ENCODE measurements around the gene ACOT7. TPM values are rescaled to one million over a fixed set of nuclear protein-coding genes. Genes with fewer than 3 reads are reported as not detected.

Gene ACOT7
- total and polyA plus RNA-seq, 10 donors = 10.6 to 31.5 (median 20.3) TPM

DNA sequence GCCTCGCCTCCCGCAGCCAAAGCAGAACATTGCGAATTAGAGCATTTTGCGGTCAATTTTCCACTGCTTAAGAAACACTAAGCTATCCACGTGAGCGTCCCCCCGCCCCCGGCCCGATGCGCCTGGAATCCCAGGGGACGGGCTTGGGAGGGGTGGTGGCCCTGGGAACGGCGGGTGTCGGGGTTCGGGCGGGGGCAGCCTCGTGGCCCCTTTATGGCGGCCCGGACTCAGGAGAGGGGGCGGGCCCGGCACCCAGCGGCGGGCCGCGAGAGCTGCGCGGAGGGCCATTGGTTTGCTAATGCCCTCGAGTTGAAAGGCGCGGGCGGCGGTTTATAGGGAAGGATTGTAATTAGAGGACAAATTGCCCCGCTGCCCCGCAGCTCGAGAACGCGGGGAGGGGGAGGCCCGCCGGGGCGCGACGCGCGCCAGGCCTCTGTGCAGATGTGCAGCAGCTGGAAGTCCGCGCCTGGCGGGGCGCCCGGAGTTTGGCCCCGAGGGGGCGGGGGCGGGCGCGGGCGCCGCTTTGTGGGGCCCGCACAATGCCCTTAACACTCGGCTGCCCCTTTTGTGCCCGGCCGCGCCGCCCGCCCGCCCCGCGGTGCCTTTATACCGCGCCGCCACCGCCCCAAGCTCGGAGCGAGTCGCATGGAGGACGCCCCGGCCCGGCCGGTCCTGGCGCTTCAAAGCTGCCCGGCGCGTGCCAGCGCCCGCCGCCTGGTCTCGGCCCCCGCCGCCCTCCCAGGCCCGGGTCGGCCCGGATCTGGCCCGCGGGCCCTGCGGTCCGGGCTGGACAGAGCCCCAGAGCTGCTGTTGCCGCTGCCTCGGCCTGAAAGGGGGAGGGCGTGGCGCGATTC lies 151.5 kb downstream of the ACOT7 start:
- H3K4me1 ChIP-seq = peaks cover 23 to 47% (median 36%) of the 10 kb centered on the region in 6 donors
- intact Hi-C loops (cut with DNase I; ENCODE audit: low total_unique reads) = no loop called here
- H3K4me3 ChIP-seq = peak overlapping the region in 3 of 8 donors; percentile 4 to 41 (median 7)
- H3K9me3 ChIP-seq = no peaks in the 10 kb centered on the region
- 1 to 3% (median 2%) methylated on average over 33 to 99 of the region's 99 CpGs for WGBS, 5 donors
- H3K27me3 ChIP-seq (replicated peaks in 1 of 7) = peaks cover 13 to 96% (median 80%) of the 10 kb centered on the region in 7 donors
- H3K27ac ChIP-seq = no peak overlapping the region
- TF ChIP-seq, protein P1, sequence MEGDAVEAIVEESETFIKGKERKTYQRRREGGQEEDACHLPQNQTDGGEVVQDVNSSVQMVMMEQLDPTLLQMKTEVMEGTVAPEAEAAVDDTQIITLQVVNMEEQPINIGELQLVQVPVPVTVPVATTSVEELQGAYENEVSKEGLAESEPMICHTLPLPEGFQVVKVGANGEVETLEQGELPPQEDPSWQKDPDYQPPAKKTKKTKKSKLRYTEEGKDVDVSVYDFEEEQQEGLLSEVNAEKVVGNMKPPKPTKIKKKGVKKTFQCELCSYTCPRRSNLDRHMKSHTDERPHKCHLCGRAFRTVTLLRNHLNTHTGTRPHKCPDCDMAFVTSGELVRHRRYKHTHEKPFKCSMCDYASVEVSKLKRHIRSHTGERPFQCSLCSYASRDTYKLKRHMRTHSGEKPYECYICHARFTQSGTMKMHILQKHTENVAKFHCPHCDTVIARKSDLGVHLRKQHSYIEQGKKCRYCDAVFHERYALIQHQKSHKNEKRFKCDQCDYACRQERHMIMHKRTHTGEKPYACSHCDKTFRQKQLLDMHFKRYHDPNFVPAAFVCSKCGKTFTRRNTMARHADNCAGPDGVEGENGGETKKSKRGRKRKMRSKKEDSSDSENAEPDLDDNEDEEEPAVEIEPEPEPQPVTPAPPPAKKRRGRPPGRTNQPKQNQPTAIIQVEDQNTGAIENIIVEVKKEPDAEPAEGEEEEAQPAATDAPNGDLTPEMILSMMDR (IDR thresholded peaks at IDR 0.05 in 8 of 11, conservative IDR thresholded peaks at IDR 0.05 in 3 of 11) = no peak
- TF ChIP-seq POLR2A (IDR thresholded peaks at IDR 0.05) (no peak), POLR2AphosphoS5 (IDR thresholded peaks at IDR 0.05) (no peak)
- DNase-seq = no peak
- no peaks in the 10 kb centered on the region for H3K36me3 ChIP-seq

DNA sequence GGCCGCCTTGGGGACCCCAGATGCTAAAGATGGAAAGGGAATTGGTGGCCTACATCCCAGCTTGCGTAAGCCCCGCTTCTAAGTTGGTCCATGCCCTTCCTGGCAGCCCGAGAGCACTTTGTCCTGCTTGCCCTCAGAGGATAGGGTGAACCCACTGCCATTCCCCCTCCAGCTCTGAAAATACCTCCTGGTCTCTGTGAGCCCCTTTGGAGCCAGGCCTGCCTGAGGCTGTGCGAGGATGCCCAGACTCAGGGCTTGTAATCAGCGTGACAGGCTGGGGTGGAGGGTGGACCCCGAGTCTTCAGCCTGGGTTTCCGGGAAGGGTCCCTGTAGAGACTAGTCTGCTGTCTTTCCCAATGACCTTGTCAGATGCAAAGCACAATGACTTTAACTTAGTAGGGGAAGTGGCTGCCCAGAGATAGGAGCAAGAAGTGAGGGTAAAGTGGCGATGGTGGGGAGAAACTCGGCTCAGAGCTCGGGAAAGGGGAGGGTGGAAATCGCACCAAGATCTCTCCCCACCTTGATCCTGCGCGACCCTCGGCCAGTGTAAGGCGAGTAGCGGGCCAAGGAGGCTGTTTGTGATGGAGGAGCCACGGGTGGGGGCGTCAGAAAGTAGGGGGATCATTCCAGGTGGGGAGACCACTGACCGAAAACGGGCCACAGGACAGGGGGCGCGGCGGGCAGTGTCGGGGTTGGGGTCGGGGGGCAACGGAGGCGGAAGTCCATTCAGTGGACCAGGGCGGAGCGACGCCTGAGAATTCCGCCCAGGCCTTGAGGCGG lies 152.3 kb downstream of the ACOT7 start:
- Histone ChIP-seq H3K27me3 (replicated peaks in 1 of 7) (peaks cover 12 to 88% (median 76%) of the 10 kb centered on the region in 7 donors), H3K4me1 (peaks cover 15 to 42% (median 31%) of the 10 kb centered on the region in 6 donors), H3K4me3 (peak overlapping the region in 2 of 8 donors; percentile 7 to 41), H3K9me3 (no peaks in the 10 kb centered on the region), H3K36me3 (no peaks in the 10 kb centered on the region), H3K27ac (no peak overlapping the region)
- 10 to 18% (median 14%) methylated on average over 28 to 33 of the region's 33 CpGs for WGBS, 5 donors
- DNase-seq = no peak
- intact Hi-C loops (cut with DNase I; ENCODE audit: low total_unique reads) = no loop called here
- TF ChIP-seq POLR2AphosphoS5 (IDR thresholded peaks at IDR 0.05) (no peak), POLR2A (IDR thresholded peaks at IDR 0.05) (no peak)
- TF ChIP-seq, protein P1 (IDR thresholded peaks at IDR 0.05 in 8 of 11, conservative IDR thresholded peaks at IDR 0.05 in 3 of 11) = no peak

- Histone ChIP-seq H3K4me3 (no peak overlapping the region), H3K27me3 (replicated peaks in 1 of 7) (peaks cover 3 to 77% (median 65%) of the 10 kb centered on the region in 7 donors), H3K36me3 (no peaks in the 10 kb centered on the region), H3K4me1 (peaks cover 4 to 37% (median 25%) of the 10 kb centered on the region in 6 donors), H3K9me3 (no peaks in the 10 kb centered on the region), H3K27ac (no peak overlapping the region)
- no peak for DNase-seq
- intact Hi-C loops (cut with DNase I; ENCODE audit: low total_unique reads) = loop anchor here (10.0 kb wide), 1 partner anchor 55 kb away; the partner anchor contains the start of gene CHD5
- WGBS, 5 donors = 40 to 60% (median 47%) methylated on average over 17 of the region's 17 CpGs
- no peak for TF ChIP-seq POLR2AphosphoS5 (IDR thresholded peaks at IDR 0.05)
- TF ChIP-seq, protein P1 (IDR thresholded peaks at IDR 0.05 in 8 of 11, conservative IDR thresholded peaks at IDR 0.05 in 3 of 11) = no peak
- TF ChIP-seq POLR2A (IDR thresholded peaks at IDR 0.05) = no peak
Observed at GRCh38 chr1:6239950-6240768, 153.4 kb downstream of the ACOT7 start.
